GM18507 (cell line): Measurements from ENCODE around the gene PALLD.
"Not testable (repeated sequence)": the region's sequence is repeated elsewhere in the genome, so short reads cannot be mapped to it uniquely, and the experiment has no call there.

Experiments used
- DNase-seq: peaks from one replicate; pipeline ENCODE4 v3.0.0; 2011; ENCODE audit warnings: low read depth; ENCODE audit not compliant: insufficient read length; ENCODE audit errors: extremely low spot score
- FAIRE-seq: peaks from 2 replicates; lab custom pipeline; 2011; peaks lifted over from hg19 to GRCh38; lab: Jason Lieb, UNC

PALLD gene

DNA sequence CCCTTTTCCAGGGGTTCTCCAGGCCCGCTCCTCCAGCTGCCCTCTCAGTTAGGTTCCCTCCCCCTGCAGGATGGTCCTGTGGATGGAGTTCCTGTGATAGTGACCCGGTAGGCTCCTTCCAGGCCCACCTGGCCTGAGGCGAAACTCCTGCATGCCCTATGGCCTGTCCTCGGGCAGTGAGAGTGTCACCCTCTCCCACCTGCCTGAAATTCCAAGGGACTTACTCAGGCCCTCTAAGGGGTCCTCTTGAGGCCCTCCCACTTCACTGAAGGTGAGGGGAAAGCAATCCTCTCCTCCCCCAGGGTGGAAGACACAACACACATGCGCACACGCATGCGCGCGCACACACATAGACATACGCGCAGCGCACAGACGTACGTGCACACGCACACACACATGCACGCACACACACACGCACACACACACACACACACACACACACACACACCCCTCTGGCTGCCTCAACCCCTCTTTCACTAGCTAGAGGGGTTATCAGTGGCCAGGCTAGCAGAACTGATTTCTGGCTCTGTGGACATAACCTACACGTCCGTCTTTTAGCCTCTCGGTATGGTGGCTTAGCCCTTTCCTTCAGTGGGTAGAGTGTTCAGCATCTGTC lies 297.3 kb downstream of the PALLD start:
- DNase-seq (no peak), FAIRE-seq (no peak)

DNA sequence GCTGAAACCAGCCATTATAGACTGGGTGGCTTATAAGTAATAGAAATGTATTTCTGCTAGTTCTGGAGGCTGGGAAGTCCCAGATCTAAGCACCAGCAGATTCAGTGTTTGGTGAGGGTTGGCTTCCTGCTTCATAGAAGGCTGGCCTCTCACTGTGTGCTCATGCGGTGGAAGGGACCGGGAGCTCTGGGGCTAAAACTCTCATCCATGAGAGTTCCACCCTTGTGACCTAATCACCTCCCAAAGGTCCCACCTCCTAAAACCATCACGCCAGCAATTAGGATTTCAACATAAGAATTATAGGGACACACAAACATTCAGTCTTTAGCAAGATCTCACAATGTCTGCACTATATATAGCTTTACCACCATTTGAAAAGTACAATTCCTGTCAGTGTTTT lies 298.0 kb downstream of the PALLD start:
- FAIRE-seq: no peak
- no peak for DNase-seq

DNA sequence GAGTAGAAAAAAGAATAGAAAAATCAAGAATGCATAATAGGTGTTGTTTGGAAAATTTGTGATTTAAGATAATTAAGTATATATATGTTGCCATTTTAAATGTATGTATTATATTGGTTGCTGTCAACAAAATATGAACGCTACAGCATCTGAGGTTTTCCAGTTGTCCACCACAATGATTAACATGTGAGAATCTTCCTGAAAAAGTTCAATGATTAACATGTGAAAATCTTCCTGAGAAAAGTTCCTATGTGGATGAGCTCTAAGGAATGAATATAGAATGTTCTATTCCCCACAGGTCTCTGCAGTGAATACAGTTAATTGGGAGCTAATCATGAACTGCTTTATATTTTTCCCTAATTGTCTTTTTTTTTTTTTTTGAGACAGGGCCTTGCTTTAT lies 298.5 kb downstream of the PALLD start:
- no peak for DNase-seq
- no peak for FAIRE-seq

- FAIRE-seq (no peak), DNase-seq (no peak)
Measured at GRCh38 chr4:168796362-168797106, 299.7 kb downstream of the PALLD start.

DNA sequence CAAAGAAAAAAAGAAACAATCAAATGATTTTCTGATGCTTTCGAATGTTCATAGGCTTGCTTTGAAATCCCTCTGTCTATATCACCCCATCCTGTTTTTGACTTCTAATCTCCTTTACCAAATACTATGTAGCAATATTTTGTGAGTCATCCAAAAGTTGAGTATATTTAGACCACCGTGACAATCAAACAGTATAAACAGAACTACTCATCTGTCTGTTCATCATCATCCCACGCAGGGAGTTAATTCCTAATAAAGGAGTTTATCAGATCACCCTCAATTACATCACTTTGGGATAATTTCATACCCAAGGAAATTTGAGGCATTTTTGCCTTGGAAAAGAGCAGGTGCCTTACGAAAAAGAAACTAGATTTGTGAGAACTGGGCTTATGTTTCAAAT lies 300.3 kb downstream of the PALLD start:
- no peak for DNase-seq
- no peak for FAIRE-seq

DNA sequence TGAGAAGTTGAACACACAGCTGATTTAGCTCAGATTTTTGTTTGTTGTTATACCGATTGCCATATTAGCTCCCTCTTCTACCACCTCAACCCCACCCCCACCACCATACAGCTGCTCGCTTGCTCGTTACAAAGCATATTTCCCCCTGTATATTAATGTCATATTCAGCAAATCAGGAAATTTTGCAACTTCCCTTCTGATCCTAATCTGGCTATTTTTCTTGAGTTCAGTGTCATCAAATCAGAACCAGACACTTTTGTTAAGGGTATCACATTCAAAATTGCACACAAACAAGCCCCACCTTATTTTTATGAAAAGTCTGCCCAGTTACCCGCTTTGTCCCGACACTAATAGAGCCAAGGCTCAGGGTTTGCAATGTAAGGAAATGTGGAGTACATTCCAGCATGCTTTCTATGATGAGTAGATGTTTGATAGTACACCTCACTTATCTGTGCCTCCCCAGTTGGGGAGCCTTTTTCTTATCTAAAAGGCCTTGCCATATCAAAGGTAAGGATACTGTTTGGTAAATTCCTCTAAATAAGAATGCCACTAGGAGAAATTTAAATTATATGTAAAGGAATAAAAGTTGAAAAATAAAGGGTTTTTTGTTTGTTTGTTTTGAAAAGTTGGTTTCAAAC lies 301.0 kb downstream of the PALLD start:
- FAIRE-seq: no peak
- no peak for DNase-seq

DNA sequence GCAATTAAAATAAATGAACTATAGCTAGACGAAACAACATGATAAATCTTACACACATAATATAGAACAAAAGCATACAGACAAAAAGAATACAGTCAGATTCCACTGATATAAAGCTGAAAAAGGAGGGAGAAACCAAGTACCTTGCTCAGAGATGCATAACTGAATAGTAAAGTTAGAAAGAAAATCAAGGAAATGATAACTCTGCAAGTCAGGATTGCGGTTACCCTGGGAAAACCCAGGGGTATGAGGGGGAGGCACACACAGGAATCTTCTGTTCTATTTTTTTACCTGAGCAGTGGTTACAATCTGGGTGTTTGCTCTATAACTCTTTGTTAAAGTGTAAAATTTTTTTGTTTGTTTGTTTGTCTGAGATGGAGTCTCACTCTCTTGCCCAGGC lies 304.1 kb downstream of the PALLD start:
- no peak for FAIRE-seq
- no peak for DNase-seq

DNA sequence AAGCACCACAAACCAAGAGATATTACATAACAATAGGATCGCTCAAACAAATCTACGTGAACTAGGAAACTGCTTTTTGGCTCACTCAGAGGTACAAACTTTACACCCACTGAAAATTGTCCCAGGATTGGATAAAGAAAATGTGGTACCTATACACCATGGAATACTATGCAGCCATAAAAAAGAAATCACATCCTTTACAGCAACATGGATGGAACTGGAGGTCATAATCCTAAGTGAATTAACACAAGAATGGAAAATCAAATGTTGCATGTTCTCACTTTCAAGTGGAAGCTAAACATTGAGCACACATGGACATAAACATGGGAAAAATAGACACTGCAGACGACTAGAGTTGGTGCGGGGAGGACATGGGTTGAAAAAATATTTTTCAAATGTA lies 305.4 kb downstream of the PALLD start:
- FAIRE-seq (no peak), DNase-seq (no peak)

- DNase-seq, FAIRE-seq: not testable (repeated sequence)
Measured at GRCh38 chr4:168803052-168803451, 306.2 kb downstream of the PALLD start.

DNA sequence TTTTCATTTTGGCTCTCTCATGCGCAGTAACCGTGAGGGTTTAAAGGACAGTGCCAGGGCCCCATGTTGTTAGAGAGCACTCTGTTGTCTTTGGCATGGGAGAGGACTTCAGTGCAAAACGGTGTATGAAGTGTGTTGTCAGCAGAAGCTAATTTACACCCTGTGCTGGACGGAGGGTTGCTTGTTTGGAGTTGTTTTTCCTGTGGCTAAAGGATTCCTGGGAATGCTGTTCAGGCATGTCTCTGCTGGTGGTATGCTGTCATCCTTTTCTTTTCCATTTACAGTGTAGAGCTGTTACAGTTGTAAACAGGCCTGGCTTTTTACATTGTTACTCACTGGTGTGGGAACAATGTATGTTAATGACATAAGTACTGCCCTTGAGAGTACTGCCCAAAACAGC lies 306.9 kb downstream of the PALLD start:
- DNase-seq: no peak
- FAIRE-seq: no peak

DNA sequence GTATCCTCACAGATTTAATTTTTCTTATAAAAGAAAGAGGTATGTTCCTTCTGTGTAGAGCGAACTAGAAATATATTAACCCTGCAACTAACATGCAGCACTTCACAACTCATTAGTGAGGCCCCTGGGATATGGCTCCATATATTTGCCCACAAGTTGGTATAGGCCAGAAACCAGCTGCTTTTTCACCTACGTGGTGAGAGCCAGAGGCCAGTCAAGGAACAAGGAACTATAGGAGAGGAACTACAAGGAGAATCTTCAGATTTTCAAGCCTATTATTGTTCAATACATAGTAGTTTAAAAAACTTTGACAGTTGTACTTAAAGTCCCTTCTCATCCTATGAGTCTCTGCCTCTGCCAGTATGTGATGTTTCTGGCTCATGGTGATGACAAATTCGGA lies 307.3 kb downstream of the PALLD start:
- DNase-seq (no peak), FAIRE-seq (no peak)

DNA sequence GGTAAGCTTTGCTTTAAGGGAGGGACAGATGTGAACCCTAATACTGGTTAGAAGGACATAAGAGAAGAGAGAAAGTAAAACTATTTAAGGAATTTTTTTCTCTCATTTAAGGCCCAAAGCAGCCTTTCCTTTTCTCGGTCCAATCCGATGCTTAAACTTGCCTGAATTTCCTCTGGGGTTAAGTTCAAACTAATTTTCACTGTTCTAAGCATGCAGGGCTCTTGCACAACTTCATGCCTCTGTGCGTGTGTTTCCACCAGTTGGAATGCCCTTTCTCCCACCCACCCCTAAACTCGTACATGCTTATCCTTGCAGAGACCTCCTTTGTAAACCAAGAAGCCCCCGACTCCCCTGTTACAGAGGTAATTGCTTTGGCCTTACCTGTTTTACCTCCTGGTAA lies 308.5 kb downstream of the PALLD start:
- DNase-seq (no peak), FAIRE-seq (no peak)

GRCh38 chr4:168806247-168806646 lies 309.4 kb downstream of the PALLD start:
- not testable (repeated sequence) for FAIRE-seq, DNase-seq

GRCh38 chr4:168811207-168811606 lies 314.4 kb downstream of the PALLD start:
- FAIRE-seq: no peak
- DNase-seq: no peak

GRCh38 chr4:168811786-168812651 lies 315.2 kb downstream of the PALLD start:
- DNase-seq (no peak), FAIRE-seq (no peak)

GRCh38 chr4:168812806-168813205 lies 316.0 kb downstream of the PALLD start:
- FAIRE-seq (no peak), DNase-seq (no peak)

DNA sequence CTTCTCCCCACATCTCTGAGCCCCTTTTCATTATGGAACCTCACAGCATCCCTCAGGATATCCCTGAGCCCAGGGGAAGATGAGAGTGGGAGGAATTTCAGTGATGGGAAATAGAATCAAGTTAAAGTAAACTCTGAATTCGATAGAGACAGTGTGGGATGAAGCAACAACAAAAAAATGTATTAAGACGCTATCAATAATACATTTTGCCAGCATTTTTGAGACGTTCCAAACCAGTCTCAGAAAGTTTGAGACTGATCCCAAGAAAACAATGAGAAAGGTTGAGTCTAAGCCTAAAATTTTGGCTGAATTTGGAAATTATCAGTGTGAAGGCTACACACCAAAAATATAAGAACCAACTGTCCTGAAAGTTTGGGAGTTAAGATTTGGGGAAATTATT lies 317.0 kb downstream of the PALLD start:
- no peak for DNase-seq
- FAIRE-seq: no peak

DNA sequence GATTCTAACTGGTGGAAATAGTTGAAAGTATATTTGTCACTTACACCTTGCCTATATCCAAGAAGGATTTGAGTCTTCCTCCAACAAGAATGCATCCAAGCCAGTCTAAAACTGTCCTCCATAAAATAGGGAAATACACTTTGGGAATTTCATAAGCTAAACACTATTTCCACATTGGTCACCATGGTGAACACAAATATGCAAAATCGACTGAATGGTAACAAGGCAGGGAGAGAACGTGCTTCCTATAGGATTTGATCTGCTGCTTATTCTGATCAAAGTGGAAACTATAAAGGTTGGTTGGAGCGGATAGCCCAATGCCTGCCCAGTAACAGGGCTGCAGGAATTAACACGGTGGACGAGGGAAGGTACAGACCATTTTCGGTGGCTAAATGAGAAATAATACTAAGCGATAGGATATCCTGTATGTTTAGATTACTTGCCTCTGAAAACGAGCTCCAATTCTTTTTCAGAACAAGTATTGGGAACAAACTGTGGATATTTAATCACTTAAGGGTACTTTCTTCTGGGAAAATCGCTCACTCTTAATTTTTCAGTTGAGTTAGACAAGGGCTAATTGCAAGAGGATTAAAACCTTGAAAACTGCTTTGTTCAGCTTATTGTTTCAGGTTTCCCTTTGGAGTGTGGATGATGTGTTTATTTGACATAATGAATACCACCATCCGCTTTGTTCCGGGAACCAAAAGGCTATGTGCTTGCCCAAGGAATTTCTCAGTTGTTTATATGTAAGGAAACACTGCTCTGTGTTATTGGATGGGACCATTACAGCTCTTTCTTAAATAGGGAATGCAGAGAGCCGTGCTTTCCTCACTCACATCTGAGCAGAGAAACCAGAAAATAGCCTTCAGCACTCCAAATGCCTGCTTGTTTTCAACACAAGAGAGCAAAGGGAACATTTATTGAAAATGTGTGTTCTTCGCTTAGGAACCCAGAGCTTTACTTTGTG lies 318.8 kb downstream of the PALLD start:
- no peak for FAIRE-seq
- no peak for DNase-seq

- FAIRE-seq (no peak), DNase-seq (no peak)
Measured at GRCh38 chr4:168817370-168817769, 320.5 kb downstream of the PALLD start.
